H7 (cell line): ENCODE results near the gene ABHD17B. TPM values are rescaled to one million over a fixed set of nuclear protein-coding genes. Genes with fewer than 3 reads are reported as not detected.

Experiments used
- DNase-seq: peaks from one replicate; pipeline ENCODE4 v3.0.0; 2012
- H3K27me3 ChIP-seq: 2 replicates; pipeline ENCODE4 v1.6.0; 2011; ENCODE audit warnings: mild to moderate bottlenecking, low read length; ENCODE audit not compliant: control insufficient read depth, insufficient read depth
- H3K36me3 ChIP-seq: replicated peaks from 2 replicates; pipeline ENCODE4 v1.5.1; 2011; ENCODE audit warnings: low read length; ENCODE audit not compliant: control insufficient read depth, insufficient read depth
- H3K4me3 ChIP-seq: 2 replicates; pipeline ENCODE4 v1.5.1; 2011; ENCODE audit warnings: low read depth, mild to moderate bottlenecking, control low read depth, low read length, moderate library complexity; ENCODE audit not compliant: insufficient read depth
- total RNA-seq: library from RNA; depleted of rRNA; stranded (reverse); fragments of >200 nt; shearing (Covaris generic); gene quantifications from 2 replicates; pipeline ENCODE4 v1.2.3, GENCODE V29; 2014

The ABHD17B gene
- total RNA-seq, 1 experiment from 2014 or later: 76.8 TPM

DNA sequence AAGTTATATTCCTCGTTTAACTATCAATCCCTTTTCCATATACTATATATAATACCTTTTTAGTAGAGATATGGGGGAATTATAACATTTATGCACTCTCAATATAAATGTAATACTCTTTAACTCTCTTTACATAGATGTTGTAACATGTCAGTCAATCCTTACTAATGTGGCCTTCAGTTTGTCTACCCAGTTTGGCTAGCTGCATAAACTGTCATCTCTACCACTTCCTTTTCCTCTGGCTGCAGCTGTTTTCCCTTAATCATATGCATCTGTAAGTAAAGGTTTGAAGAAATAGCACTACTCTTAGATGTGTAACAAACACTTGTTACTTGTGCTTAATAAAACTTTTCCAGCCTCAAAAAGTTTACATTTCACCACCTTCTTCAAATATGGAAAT is 13.4 kb downstream of the ABHD17B start:
- Histone ChIP-seq H3K27me3 (no peaks in the 10 kb centered on the region), H3K4me3 (no peak overlapping the region), H3K36me3 (no peaks in the 10 kb centered on the region; the same call in 1 of the 2 replicates)
- DNase-seq: no peak

DNA sequence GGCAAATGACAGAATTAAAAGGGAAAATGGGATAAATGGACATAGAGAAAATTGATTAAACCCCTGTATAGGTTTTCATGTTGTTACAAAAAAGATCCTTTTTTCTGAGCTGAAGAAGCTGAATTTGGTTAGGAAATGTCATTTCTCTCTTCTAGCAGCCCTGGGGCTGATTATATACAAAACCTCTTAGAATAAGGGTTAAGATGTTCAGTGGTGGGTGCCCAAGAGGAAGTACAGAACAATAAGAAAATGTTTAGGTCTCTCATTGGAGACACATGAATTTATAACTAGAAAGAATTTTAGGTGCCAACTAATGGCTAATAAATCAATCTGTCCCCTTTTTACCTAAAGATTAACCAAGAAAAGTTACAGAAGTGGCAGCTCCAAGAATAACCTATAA is 14.2 kb downstream of the ABHD17B start:
- Histone ChIP-seq H3K4me3 (no peak overlapping the region), H3K36me3 (no peaks in the 10 kb centered on the region; the same call in 1 of the 2 replicates), H3K27me3 (no peaks in the 10 kb centered on the region)
- DNase-seq: no peak

DNA sequence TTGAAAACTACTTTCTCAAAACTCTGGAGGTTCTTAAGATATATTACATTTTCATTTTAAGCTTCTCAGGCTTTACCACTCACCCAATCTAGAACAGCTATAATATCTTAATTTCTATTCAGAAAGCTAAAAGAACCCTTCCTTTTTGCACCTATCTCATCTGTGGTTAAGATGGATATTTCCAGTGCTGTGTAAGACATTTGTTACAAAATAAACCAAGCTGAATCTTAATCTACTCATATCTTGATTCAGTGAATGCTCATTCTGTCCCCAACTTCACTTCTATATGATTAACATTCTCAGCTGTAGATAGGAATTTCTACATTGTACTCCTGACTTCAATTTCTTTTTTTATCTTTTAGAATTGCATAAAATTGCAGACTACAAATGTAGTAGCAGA is 15.0 kb downstream of the ABHD17B start:
- Histone ChIP-seq H3K36me3 (no peaks in the 10 kb centered on the region; the same call in 1 of the 2 replicates), H3K4me3 (no peak overlapping the region), H3K27me3 (no peaks in the 10 kb centered on the region)
- no peak for DNase-seq

DNA sequence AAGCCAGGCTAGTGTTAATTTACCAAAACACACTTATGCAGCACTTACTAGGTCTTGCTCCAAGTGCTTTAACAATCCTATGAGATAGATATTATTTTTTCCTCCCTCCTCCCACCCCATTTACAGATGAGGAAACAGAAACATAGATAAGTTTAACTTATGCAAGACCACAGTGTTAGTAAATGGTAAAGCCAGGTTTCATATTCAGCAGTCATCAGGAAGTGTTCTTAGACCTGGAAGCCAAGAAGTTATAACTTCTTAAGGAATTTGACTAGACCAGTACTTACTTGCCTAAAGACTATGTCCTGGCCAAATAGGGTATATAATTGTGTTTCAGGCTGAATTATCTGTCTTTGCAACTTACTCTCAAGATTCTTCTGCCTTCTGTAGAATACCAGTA is 15.9 kb downstream of the ABHD17B start:
- Histone ChIP-seq H3K27me3 (no peaks in the 10 kb centered on the region), H3K4me3 (no peak overlapping the region), H3K36me3 (no peaks in the 10 kb centered on the region; the same call in 1 of the 2 replicates)
- no peak for DNase-seq

DNA sequence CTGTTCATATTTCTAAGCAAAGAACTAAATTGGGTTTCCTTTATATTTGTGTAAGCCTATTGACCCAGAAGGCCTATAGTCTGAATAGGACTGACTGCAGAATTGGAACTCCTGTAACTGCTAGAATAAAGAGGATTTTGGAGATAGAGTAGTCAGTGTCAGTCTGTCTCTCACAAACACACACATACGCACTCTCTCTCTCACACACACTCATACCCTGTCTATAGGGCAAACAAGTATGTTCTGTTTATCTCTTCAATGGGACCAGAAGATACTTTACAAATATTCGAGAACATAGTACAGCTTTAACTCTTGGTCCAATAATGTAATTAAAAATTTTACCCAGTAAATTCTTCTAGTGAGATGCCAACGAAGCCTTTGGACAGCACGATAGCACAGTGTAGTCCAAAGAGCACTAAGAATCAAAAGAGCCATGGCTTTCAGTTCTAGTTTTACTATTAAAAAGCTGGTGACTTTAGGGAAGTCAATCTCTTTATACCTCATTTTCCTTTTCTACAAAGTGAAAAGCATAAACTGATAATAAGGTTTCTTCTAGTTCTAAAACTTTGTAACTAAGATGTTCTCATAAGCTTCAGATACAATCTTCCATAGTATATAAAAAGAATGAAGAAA is 19.3 kb downstream of the ABHD17B start:
- no peaks in the 10 kb centered on the region for H3K27me3 ChIP-seq
- H3K36me3 ChIP-seq: no peaks in the 10 kb centered on the region
- H3K4me3 ChIP-seq: no peak overlapping the region
- DNase-seq: no peak

DNA sequence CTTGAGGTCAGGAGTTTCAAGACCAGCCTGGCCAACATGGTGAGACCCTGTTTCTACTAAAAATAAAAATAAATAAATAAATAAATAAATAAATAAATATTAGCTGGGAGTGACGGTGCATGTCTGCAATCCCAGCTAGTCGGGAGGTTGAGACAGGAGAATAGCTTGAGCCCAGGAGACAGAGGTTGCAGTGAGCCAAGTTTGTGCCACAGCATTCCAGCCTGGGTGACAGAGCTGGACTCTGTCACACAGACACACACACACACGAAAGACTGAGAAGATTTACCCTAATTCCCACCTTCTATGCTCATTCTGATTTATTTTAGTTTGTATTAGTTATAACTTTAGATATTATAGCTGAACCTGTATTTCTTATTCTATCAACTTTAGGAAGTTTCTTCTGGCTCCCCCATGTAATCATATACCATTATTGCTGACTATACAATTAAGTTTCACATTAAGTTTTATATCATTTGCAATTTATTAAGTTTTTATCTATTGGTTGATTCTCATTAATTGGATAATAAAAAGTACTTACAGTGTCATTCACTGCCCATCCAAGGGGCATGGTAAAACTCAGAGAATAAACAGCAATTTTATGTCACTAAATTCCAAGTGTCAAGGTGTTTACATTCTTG is 20.8 kb downstream of the ABHD17B start:
- Histone ChIP-seq H3K4me3 (no peak overlapping the region), H3K27me3 (no peaks in the 10 kb centered on the region), H3K36me3 (no peaks in the 10 kb centered on the region)
- no peak for DNase-seq

GRCh38 chr9:71887362-71887761 is 23.6 kb downstream of the ABHD17B start:
- Histone ChIP-seq H3K4me3 (no peak overlapping the region), H3K36me3 (no peaks in the 10 kb centered on the region), H3K27me3 (no peaks in the 10 kb centered on the region)
- no peak for DNase-seq

DNA sequence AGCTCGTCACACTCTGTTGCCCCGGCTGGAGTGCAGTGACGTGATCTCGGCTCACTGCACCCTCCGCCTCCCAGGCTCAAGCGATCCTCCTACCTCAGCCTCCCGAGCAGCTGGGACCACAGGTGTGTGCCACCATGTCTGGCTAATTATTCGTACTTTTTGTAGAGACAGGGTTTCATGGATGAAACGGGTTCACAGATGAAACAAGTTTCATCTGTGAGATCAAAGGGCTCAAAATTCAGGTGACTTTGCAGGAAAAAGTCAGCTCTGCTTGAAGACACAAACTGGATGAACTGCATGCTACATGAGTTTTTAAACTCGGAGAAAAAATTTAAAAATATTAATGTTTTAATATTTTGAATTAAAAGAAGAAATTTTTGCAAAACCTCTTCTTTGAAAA is 24.5 kb downstream of the ABHD17B start:
- Histone ChIP-seq H3K27me3 (no peaks in the 10 kb centered on the region), H3K36me3 (no peaks in the 10 kb centered on the region), H3K4me3 (no peak overlapping the region)
- DNase-seq: no peak

- DNase-seq: no peak
- no peak overlapping the region for H3K4me3 ChIP-seq
- H3K36me3 ChIP-seq: no peaks in the 10 kb centered on the region
- no peaks in the 10 kb centered on the region for H3K27me3 ChIP-seq
Measured at GRCh38 chr9:71886015-71886414, 25.0 kb downstream of the ABHD17B start.

DNA sequence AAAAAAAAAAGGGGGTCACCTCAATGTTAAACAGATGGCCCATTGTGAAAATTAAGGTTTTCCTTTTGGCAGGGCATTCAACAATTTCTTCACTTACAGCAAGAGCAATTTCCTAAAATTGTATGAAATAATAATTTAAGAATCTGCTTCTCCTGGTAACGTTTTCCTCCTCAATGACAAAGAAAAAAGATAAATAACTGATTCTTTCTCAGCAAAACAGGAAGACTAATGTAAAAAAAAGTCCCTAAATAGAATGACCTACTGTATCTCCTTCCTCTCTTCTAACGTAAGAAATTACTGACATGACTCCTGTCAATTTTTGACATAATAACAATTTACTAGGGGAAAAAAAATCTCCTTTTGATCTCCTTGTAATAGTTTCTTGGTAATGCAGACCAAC is 25.5 kb downstream of the ABHD17B start:
- Histone ChIP-seq H3K4me3 (no peak overlapping the region), H3K36me3 (no peaks in the 10 kb centered on the region), H3K27me3 (no peaks in the 10 kb centered on the region)
- no peak for DNase-seq

DNA sequence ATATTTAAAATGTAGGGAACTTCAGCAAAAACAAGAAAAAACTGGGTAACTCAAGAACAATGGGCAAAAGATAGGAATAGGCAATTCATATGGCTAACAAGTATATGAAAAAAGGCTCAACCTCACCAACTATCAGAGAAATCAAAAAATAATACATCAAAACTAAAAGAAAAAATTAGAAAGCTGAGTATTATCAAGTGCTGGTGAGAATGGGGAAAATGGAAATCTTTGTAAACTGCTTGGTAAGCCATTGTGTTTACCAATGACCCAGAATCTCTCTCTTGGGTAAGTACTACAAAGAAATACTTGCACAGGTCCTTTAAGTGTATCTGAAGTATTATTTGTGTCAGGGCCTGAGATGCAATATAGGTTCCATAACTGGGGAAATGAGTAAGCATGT is 27.0 kb downstream of the ABHD17B start:
- no peaks in the 10 kb centered on the region for H3K27me3 ChIP-seq
- DNase-seq: no peak
- H3K36me3 ChIP-seq: no peaks in the 10 kb centered on the region
- no peak overlapping the region for H3K4me3 ChIP-seq

DNA sequence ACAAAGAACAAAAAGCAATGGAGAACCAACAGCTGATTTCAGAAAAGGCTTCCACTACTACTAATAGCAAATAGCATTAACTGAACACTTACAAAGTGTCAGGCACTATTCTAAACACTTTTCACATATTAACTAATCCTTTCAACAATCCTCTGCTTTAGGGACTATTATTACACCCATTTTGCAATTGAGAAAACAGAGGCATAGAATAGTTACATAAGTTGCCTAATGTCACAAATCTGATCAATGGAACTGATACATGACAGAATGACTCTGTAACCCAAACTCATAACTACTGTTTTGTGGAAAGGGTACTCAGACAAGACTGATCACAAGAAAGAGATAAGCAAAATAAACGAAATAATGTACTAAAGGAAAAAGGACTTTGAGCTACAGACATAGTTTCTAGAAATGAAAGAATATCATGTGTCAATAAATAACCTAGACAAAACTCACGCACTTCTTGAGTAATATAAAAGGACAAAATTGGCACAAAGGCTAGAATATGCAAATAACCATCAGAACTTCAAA is 31.3 kb downstream of the ABHD17B start:
- Histone ChIP-seq H3K27me3 (no peaks in the 10 kb centered on the region), H3K4me3 (no peak overlapping the region), H3K36me3 (peaks cover 1% of the 10 kb centered on the region; the same call in 1 of the 2 replicates)
- no peak for DNase-seq

GRCh38 chr9:71878327-71879274 is 32.4 kb downstream of the ABHD17B start:
- H3K36me3 ChIP-seq: peaks cover 4% of the 10 kb centered on the region; the same call in 1 of the 2 replicates
- DNase-seq: no peak
- H3K4me3 ChIP-seq: no peak overlapping the region
- H3K27me3 ChIP-seq: no peaks in the 10 kb centered on the region

DNA sequence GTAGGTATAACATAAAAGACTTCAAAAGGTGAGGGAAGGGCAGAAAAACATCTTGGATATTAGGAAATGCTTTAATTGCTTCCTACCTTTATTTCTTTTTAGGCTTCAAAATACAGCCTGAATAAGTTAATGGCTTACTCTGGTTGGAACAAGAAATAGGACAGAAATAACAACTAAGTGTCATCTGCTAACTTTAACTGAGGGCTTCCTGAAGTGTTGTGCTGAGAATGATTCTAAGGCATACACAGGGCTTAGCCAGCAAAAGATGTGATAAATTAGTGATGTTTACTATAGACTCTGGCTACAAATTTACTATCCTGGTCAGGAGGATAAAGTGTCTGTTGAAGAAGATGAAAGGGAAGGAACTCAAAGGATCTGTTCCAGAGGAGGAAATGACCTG is 34.2 kb downstream of the ABHD17B start:
- no peak for DNase-seq
- Histone ChIP-seq H3K36me3 (peaks cover 4% of the 10 kb centered on the region; the same call in 1 of the 2 replicates), H3K27me3 (no peaks in the 10 kb centered on the region), H3K4me3 (no peak overlapping the region)
